HEK293 (cell line): Measurements from ENCODE around the gene FILIP1.

Experiments
- CTCF ChIA-PET: fragments of 350-600 bp; formaldehyde crosslinking; extraction: SDS; loops from one replicate; lab custom pipeline; 2021; ENCODE audit warnings: antibody characterized with exemption; lab: Yijun Ruan, JAX
- POLR2A ChIA-PET: fragments of 300-600 bp; formaldehyde crosslinking; extraction: SDS; loops from one replicate; lab custom pipeline; 2020; ENCODE audit warnings: antibody characterized with exemption, inconsistent platforms; lab: Yijun Ruan, JAX
- H3K27ac ChIP-seq: fragments of 200-500 bp; sonication (Bioruptor generic); 2 replicates; pipeline ENCODE4 v1.5.1; 2014; ENCODE audit warnings: low read depth, low read length, control low read depth, inconsistent platforms; ENCODE audit errors: extremely low read depth
- H3K36me3 ChIP-seq, 2 experiments: fragments of 200-500 bp in 1 of 2; sonication (Bioruptor generic) in 1 of 2; 1 replicate in 1 of 2; 2 replicates in 1 of 2; pipeline ENCODE4 v1.5.1; 2014 to 2017; ENCODE audit warnings: inconsistent platforms in 2 of 2, low read length in 2 of 2; ENCODE audit not compliant: control insufficient read depth in 2 of 2, insufficient read depth in 1 of 2
- H3K4me1 ChIP-seq: fragments of 200-500 bp; sonication (Bioruptor generic); 2 replicates; pipeline ENCODE4 v1.5.1; 2014; ENCODE audit warnings: mild to moderate bottlenecking, low read length, inconsistent platforms; ENCODE audit not compliant: control insufficient read depth, insufficient read depth
- H3K4me3 ChIP-seq: 2 replicates; pipeline ENCODE4 v1.5.1; 2011; ENCODE audit warnings: low read depth, mild to moderate bottlenecking, control low read depth, low read length, moderate library complexity
- H3K9me3 ChIP-seq: fragments of 200-500 bp; sonication (Bioruptor generic); 2 replicates; pipeline ENCODE4 v1.5.1; 2014; ENCODE audit warnings: low read depth, low read length, inconsistent platforms; ENCODE audit not compliant: control insufficient read depth, insufficient read depth
- ATF2 ChIP-seq: fragments of 450-650 bp; formaldehyde crosslinking; IDR thresholded peaks from 2 replicates; pipeline ENCODE4 v1.5.1; 2016; ENCODE audit warnings: missing biosample characterization, missing genetic modification characterization, low read depth
- GLI4 ChIP-seq: fragments of 450-650 bp; formaldehyde crosslinking; IDR thresholded peaks from 2 replicates; pipeline ENCODE4 v1.5.1; 2016; ENCODE audit warnings: missing biosample characterization, missing genetic modification characterization
- KLF8 ChIP-seq: fragments of 450-650 bp; formaldehyde crosslinking; IDR thresholded peaks from 2 replicates; pipeline ENCODE4 v1.5.1; 2016; ENCODE audit warnings: missing biosample characterization, missing genetic modification characterization
- MEIS1 ChIP-seq: sonication (generic); formaldehyde crosslinking; IDR thresholded peaks from 2 replicates; pipeline ENCODE4 v1.8.1; 2022; ENCODE audit warnings: missing genetic modification reagents, mild to moderate bottlenecking, borderline replicate concordance
- SP2 ChIP-seq: fragments of 450-650 bp; formaldehyde crosslinking; IDR thresholded peaks from 2 replicates; pipeline ENCODE4 v1.5.1; 2016; ENCODE audit warnings: missing biosample characterization, missing genetic modification characterization
- SP3 ChIP-seq: fragments of 450-650 bp; formaldehyde crosslinking; IDR thresholded peaks from 2 replicates; pipeline ENCODE4 v1.5.1; 2016; ENCODE audit warnings: missing biosample characterization, missing genetic modification characterization
- ZNF157 ChIP-seq: fragments of 450-650 bp; formaldehyde crosslinking; IDR thresholded peaks from 2 replicates; pipeline ENCODE4 v1.5.1; 2016; ENCODE audit warnings: missing biosample characterization, missing genetic modification characterization
- ZNF302 ChIP-seq: fragments of 450-650 bp; formaldehyde crosslinking; IDR thresholded peaks from 2 replicates; pipeline ENCODE4 v1.5.1; 2016; ENCODE audit warnings: missing biosample characterization, missing genetic modification characterization, low read depth
- ZNF341 ChIP-seq: fragments of 450-650 bp; formaldehyde crosslinking; IDR thresholded peaks from 2 replicates; pipeline ENCODE4; 2016; ENCODE audit warnings: low read depth, missing biosample characterization, missing genetic modification characterization
- ZNF404 ChIP-seq: fragments of 450-650 bp; formaldehyde crosslinking; IDR thresholded peaks from 2 replicates; pipeline ENCODE4 v1.5.1; 2017; ENCODE audit warnings: missing biosample characterization, missing genetic modification characterization
- ZNF473 ChIP-seq: fragments of 450-650 bp; formaldehyde crosslinking; IDR thresholded peaks from 2 replicates; pipeline ENCODE4 v1.5.1; 2017; ENCODE audit warnings: missing biosample characterization, missing genetic modification characterization
- ZNF530 ChIP-seq: fragments of 450-650 bp; formaldehyde crosslinking; IDR thresholded peaks from 2 replicates; pipeline ENCODE4 v1.5.1; 2016; ENCODE audit warnings: low read depth, missing biosample characterization, missing genetic modification characterization
- ZNF561 ChIP-seq: fragments of 450-650 bp; IDR thresholded peaks from 2 replicates; pipeline ENCODE4 v1.5.1; 2018; ENCODE audit warnings: missing biosample characterization, missing genetic modification characterization, borderline replicate concordance
- ZNF624 ChIP-seq: fragments of 450-650 bp; formaldehyde crosslinking; IDR thresholded peaks from 2 replicates; pipeline ENCODE4 v1.5.1; 2017; ENCODE audit warnings: missing biosample characterization, missing genetic modification characterization
- TF ChIP-seq, protein P1 (sequence below): fragments of 450-650 bp; formaldehyde crosslinking; IDR thresholded peaks from 2 replicates; pipeline ENCODE4 v1.5.1; 2016; ENCODE audit warnings: missing biosample characterization, missing genetic modification characterization

Gene FILIP1

DNA sequence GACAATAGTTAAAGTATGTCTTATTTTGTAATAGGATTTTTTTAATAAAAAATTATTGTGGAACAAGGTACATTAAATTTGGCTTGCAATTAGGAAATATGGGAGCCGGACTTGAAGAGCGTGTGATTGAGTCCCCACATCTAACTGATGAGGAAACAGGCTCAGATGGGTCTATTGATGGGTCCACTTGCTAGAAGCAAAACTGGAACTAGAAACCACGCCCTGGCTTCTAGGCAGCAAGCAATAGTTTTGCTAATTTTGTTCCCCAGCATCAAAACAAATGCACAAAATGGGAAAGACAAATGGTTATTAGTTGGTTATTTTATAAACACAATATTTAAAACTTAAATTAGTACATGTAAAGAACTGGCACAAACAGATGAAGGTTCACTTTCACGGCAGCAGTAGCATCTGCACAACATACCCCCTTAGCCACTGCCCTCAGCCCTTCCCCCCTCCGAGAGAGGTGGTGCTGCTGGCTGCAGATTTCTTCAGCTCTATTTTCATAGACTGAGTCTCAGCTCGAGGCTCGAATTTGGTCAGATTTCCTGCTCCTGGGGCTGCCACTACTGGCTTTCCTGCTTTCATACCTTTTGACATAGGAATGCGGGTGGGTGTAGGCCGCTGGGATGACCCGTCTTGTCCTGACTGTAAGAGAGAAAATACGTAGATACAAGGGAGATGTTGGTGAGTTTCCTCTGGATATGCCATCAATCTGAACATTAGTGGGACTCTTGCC is 185.2 kb downstream of the FILIP1 start (continued):
- TF ChIP-seq, protein P1, sequence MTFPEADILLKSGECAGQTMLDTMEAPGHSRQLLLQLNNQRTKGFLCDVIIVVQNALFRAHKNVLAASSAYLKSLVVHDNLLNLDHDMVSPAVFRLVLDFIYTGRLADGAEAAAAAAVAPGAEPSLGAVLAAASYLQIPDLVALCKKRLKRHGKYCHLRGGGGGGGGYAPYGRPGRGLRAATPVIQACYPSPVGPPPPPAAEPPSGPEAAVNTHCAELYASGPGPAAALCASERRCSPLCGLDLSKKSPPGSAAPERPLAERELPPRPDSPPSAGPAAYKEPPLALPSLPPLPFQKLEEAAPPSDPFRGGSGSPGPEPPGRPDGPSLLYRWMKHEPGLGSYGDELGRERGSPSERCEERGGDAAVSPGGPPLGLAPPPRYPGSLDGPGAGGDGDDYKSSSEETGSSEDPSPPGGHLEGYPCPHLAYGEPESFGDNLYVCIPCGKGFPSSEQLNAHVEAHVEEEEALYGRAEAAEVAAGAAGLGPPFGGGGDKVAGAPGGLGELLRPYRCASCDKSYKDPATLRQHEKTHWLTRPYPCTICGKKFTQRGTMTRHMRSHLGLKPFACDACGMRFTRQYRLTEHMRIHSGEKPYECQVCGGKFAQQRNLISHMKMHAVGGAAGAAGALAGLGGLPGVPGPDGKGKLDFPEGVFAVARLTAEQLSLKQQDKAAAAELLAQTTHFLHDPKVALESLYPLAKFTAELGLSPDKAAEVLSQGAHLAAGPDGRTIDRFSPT (tag by site-specific recombination) = no peak
- no peak for TF ChIP-seq ZNF561

DNA sequence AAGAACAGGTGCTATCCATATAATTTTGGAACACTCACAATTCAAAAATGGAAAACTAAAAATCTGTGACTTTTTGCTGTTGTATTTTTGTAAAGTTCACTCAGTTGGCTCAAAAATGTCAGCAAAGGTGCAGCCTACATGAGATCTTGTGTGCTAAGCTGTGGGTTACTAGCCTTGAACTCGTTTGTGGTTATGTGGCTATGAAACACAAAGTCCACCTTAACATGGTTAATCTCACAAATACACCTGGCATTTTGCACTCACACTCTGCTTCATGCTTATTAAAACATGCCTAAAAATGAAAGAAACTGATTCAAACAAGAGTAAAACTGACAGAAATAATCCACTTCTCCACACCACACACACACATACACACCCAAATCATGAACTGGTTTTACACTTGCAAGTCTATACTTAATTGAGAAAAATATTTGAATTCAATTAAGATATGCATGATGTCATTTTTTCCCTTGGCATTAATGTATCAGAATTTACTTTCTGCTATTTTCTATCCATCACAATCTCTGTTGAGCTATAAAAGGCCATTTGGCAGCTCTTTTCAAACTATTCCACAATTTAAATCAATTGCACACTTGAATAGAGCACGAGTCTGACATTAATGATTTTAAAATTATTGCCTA is 186.1 kb downstream of the FILIP1 start:
- no peaks in the 10 kb centered on the region for H3K36me3 ChIP-seq
- H3K4me3 ChIP-seq = no peak overlapping the region
- ChIA-PET CTCF (interaction anchor here (0.9 to 1.3 kb wide), 4 partner anchors 10 to 197 kb away, joined by 3 to 5 read pairs (median 4); no protein-coding TSS in a partner anchor), POLR2A (no interaction called here)
- no peaks in the 10 kb centered on the region for H3K4me1 ChIP-seq
- no peaks in the 10 kb centered on the region for H3K9me3 ChIP-seq
- H3K27ac ChIP-seq = no peak overlapping the region
- no peak for TF ChIP-seq ZNF530 (tag by site-specific recombination)
- peak; percentile 73 for TF ChIP-seq ATF2

DNA sequence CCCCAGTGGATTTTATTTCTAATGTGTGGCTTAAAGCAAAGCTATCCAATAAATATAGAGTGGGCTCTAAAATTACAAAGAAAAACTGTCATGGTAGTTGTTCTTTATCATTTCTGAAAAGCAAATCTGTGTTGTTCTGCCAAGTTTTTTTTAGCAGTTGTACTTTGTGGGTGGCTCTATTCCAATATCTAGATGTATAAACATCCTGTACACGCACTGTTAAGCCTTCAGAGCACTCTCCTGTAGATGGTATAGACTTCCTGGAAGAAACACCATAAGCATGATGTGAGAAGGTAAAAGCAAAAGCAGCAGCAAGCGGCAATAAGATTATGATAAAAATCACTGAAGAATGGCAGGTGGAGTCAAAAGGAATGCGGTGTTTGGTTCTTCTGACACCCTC is 187.5 kb downstream of the FILIP1 start:
- Histone ChIP-seq H3K4me3 (no peak overlapping the region), H3K9me3 (no peaks in the 10 kb centered on the region), H3K27ac (no peak overlapping the region), H3K4me1 (no peaks in the 10 kb centered on the region), H3K36me3 (no peaks in the 10 kb centered on the region)
- TF ChIP-seq ZNF302 (tag by site-specific recombination) (no peak), ZNF341 (no peak), SP2 (tag by site-specific recombination) (no peak), ZNF404 (tag by site-specific recombination) (no peak), ZNF473 (tag by site-specific recombination) (no peak), ATF2 (no peak), MEIS1 (CRISPR knock-in tag) (no peak), ZNF157 (tag by site-specific recombination) (no peak), KLF8 (tag by site-specific recombination) (no peak), GLI4 (tag by site-specific recombination) (no peak), ZNF624 (tag by site-specific recombination) (no peak), SP3 (tag by site-specific recombination) (no peak)
- POLR2A ChIA-PET = no interaction called here
- CTCF ChIA-PET = interaction anchor here (0.7 to 1.8 kb wide), 7 partner anchors 9 to 388 kb away, joined by 3 to 8 read pairs (median 4); no protein-coding TSS in a partner anchor
